Activated T-cell treated with anti-CD3 and anti-CD28 coated beads, Interleukin-2, amount 50 U/mL, for 48 hours (primary cell): Measurements from ENCODE around the gene ZBTB1.

Experiments used
- DNase-seq, 2 experiments: peaks; one replicate each; pipeline ENCODE4 v3.0.0-alpha.2; 2020

ZBTB1 gene, protein sequence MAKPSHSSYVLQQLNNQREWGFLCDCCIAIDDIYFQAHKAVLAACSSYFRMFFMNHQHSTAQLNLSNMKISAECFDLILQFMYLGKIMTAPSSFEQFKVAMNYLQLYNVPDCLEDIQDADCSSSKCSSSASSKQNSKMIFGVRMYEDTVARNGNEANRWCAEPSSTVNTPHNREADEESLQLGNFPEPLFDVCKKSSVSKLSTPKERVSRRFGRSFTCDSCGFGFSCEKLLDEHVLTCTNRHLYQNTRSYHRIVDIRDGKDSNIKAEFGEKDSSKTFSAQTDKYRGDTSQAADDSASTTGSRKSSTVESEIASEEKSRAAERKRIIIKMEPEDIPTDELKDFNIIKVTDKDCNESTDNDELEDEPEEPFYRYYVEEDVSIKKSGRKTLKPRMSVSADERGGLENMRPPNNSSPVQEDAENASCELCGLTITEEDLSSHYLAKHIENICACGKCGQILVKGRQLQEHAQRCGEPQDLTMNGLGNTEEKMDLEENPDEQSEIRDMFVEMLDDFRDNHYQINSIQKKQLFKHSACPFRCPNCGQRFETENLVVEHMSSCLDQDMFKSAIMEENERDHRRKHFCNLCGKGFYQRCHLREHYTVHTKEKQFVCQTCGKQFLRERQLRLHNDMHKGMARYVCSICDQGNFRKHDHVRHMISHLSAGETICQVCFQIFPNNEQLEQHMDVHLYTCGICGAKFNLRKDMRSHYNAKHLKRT

DNA sequence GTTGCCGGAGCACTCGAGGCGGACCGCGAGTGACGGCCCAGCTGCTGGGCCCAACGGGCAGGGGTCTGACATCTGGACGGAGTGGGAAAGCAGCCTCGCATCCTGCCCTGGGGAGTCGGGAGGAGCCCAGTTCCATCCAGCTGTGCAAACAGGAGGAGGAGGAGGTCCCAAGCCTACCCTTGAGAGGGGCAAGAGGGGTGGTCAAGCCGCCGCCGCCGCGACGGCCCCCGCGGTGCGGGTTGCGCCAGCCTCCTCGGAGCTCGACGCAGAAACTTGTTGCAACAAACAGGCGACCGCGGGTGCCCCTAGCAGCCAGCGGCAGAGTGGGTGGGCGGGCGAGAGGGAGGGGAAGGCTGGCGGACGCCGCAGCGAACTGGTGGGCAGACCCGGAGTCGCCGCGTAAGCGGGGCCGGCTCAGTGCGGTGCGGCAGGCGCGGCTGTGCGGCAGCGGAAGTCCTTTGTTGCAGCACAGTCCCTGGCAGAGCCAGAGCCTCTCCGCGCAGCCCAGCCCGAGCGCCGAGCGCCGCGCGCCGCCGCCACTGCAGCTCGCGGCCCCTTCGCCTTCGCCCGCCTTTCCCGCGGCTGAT lies at the start of gene ZBTB1:
Gene ZBTB1, plus strand, starts transcription at position 461 of the 587 bp plus-strand sequence. CDS start 16,735 bp downstream, outside the sequence.
- peak; percentile 89 to 93 for DNase-seq

DNA sequence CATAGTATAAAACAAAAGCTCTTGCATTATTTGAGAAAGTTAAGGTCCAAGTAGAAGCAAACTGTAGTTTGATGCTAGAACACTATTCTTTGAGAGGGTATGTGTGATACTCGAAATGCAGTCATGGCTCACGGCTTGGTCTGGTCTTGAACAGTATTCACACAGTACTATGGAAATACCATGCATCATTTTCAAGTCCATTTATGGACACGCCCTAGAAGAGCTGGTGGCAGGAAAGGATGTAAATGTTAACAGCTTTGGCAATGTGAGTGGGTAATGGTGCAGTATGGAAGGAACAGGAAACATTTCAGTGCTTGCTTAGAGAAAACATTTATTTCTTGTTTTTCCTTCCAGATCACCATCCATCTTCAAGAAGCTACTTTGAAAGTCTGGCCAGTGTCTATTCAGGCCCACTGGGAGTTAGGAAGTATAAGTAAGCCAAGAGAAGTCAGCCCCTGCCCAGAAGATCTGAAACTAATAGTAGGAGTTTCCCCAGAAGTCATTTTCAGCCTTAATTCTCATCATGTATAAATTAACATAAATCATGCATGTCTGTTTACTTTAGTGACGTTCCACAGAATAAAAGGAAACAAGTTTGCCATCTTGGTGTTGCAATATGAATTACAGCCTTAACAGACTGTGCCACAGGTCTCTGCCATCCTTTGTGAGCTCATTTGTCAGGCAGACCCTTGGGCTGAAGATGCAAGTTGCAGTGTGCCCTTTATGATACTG lies 45.0 kb upstream of the ZBTB1 start:
- no peak for DNase-seq

DNA sequence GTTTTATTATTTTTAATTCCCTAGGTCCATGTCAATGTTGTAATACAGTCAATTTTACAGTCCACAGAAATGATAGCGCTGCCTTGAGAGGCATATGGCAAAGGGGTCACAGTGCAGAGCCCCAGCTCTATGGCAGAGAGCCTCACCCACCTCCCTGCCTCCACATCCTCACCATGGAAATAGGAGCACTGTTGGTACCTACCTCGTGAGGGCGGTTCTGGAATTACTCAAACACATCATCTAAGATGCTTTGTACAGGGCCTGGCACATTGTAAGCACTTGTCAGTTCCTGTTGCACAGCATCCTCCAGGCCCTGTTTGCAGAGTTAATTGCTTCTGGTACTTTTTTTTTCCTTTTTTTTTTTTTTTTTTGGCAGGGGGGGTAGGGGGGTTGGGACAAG lies 43.3 kb upstream of the ZBTB1 start:
- DNase-seq, result no peak

GRCh38 chr14:64463195-64463594 lies 41.4 kb upstream of the ZBTB1 start:
- no peak for DNase-seq

GRCh38 chr14:64463873-64464272 lies 40.7 kb upstream of the ZBTB1 start:
- DNase-seq, result no peak

DNA sequence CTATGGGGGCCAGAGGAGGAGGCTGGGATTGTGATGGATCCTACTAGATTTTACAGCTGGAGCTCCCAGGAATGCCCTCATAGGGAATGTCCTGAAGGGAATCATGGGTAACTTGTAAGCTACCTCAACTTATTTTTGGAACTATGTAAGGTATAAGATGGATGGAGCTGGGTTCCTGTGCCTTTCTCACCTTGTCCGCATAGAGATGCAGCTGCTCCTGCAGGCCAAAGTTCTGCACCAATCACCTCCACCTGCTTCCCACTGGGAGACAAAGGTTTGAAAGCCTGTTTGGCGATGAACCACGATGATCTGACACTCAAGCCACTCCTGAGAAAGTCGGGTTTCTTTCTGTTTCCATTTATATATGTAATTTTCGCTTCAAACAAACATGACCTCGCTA lies 39.9 kb upstream of the ZBTB1 start:
- DNase-seq, result no peak

GRCh38 chr14:64465191-64465822 lies 39.3 kb upstream of the ZBTB1 start, which contains the start of gene AKAP5:
AKAP5 (plus strand) TSS chr14:64465499; CDS start chr14:64468395, 2,896 bp downstream.
- DNase-seq, result peak; percentile 56 to 72

DNA sequence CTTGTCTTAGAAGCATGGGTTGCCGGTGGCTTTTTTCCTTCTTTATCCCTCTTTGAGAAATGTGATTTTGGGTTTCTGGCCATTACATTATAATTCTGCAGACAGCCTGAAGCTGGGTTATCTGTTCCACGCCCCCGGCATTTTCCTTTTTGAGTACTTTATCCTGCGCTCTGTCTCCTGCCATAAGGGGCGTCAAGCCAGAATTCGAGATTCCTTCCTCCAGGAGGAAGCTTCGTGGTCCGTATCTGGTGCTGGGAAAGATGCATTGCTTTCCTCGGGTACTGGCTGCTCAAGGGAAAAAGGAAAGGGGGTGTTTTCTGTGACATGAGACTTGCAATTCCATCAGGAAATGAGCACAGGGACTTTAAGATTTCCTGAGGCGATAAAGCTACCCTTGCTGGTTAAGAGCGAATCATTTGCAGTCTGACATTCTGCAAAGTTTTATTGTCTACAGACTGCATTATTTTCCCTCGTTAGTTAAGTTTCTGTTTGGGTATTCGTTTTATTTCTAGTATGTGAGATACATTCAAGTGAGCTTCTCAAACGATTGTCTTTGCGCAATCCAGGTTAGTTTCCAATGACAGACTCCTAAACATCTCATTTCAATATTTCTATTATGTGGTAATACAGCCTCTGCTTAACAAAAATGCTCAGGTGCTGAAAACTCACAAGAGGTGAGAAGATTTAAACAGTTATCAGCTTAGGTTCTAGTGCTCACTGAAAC lies 38.6 kb upstream of the ZBTB1 start:
- no peak for DNase-seq

GRCh38 chr14:64467101-64467500 lies 37.5 kb upstream of the ZBTB1 start:
- no peak for DNase-seq

DNA sequence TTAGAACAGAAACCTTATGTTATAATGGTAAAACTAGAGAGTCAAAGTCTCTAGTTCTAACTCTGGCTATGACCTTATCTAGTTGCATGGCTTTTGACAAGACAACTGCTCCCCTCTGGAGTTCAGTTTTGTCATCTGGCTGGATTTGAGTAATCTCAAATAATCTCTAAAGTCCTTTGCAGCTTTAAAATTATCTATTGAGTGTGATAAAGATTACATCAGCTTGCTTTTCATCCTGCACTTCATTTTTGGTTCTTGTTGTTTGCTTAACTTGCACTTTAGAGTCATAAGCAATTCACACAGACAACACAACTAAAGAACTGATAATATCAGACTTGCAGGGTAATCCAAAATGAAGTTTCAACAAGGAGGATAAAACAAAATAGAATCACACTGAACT lies 37.0 kb upstream of the ZBTB1 start:
- DNase-seq, result no peak

DNA sequence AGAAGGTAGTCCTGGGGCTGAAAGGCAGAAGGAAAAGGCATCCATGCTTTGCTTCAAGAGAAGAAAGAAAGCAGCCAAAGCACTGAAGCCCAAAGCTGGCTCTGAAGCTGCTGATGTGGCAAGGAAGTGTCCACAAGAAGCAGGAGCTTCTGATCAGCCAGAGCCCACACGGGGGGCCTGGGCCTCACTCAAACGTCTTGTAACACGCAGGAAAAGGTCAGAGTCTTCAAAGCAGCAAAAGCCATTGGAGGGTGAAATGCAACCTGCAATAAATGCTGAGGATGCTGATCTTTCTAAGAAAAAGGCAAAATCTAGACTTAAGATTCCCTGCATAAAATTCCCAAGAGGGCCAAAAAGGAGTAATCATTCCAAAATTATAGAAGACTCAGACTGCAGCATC lies 36.1 kb upstream of the ZBTB1 start:
- DNase-seq, result no peak

DNA sequence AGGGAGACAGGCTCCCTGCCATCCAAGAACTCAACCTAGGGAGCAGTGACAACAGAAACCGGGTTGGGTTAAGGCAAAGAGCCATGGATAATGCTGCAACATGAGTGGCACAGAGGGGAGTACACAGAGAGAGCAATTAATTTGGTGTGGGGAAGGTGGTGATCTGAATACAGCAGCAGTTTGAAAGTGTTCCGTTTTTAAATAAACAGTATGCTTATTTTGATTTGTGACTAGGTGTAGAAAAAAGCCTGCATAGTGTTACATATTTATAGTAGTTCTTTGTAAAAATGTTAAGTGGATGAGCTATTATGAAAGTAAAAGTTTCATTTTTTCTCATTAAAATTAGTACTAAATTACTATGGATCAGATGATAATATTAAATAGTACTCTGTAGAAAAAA lies 30.5 kb upstream of the ZBTB1 start:
- no peak for DNase-seq

- DNase-seq, result no peak
Observed at GRCh38 chr14:64474698-64475097, 29.9 kb upstream of the ZBTB1 start.

DNA sequence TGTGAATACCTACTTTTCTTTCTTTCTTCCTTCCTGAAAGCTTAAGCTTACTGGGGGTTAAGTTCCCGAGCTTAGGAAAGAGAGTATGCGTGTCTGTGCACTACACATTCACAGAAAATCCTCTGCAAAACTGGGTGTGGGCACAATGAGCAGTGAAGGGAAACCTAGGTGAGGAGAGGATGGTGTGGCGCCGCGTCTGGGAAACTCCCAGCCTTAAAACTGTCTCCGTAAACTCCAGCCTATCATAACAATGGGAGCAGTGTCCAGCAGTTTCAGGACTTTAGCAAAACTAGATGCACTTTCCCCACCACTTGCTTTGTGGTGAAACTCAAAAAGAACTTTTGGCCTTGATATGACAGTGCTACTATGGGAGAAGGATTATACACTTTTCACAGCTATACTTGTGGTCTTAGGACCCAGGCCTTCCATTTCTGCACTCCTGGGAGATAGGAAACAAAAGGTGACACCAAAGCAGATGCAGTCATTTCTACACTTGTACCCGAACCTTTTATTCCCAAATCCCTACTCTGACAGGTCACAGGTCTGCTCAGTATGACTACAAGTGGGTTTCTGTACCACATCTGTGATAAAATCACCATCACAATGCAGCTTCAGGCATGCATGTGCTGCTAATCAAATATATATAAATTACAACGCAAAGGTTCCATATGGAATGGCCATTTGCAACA lies 28.8 kb upstream of the ZBTB1 start:
- no peak for DNase-seq

DNA sequence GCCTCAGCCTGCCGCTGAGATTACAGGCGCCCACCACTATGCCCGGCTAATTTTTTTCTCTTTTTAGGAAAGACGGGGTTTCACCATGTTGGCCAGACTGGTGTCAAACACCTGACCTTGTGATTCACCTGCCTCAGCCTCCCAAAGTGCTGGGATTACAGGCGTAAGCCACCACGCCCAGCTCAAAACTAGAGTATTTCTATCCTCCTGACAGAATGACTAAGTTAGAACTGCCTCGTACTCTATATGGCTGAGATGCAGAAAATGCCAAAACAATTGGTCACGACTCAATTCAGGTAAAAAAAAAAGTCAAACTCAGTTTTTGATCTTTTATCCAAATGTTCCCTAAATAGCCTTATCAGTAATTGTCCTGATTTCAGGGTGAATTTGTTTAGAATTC lies 28.1 kb upstream of the ZBTB1 start:
- DNase-seq, result no peak

DNA sequence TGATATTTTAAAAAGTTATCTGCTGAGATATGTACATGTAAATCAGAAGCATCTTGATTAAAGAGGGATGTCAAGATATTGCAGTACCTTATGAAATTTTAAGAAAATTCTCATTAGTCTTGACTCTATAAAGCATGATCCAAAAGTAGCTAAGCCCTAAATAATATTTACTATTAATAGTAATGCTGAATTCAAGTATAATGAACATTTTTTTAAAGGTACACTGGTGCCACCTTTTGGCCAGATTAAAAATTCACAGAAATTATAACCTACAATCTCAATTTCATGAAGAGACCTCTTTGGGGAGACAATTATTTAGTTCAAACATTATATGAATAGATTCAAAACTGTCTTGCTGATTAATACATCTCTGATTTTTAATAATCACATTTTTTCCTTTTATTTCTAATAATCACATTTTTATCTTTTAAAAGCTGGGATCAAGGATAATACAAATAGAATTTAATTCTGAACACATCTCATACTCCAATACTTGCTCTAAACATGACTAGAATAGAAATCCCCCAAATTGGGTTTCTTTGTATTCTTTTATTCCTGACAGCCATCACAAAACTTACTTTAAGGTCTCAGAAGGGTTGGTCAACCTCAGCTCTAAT lies 25.8 kb upstream of the ZBTB1 start:
- no peak for DNase-seq

- DNase-seq, result no peak
Observed at GRCh38 chr14:64488590-64489099, 15.9 kb upstream of the ZBTB1 start.

GRCh38 chr14:64491637-64492036 lies 12.9 kb upstream of the ZBTB1 start:
- DNase-seq, result no peak

DNA sequence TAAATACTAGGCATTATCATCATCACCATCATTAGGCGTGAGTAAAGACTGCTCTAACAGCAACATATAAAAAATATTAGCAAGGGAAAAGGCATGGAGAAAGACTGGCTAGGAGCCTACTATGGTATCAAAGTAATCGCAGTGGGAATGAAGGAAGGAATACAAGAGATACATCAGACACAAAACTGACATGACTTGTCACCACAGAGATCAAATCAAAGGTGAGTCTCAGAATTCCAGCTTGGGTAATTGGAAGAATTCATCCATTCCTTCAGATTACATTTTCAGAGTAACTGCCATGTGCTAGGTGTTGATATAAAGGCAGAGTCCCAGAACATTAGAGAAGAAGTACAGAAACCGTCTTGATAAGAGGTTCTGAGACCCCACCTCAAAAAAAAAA lies 11.1 kb upstream of the ZBTB1 start:
- no peak for DNase-seq

DNA sequence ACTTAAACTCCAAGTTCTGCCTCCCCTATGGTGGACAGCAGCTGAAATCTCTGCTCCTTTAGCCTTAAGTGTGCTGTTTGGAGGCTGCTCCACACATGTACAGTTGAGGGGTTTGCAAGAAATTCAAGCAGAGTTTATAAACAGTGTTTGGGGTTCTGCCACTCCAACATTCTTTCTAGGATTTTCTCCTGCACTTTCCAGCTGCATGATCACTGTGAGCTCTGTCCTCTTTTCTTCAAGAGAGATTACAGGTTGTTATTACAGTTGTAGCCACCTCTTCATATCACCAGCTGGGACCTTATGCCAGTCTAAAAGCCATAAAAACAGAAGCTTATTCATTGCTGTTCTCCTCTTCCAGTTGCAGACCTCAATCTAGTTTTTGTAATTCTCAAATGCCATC lies 9.3 kb upstream of the ZBTB1 start:
- no peak for DNase-seq

DNA sequence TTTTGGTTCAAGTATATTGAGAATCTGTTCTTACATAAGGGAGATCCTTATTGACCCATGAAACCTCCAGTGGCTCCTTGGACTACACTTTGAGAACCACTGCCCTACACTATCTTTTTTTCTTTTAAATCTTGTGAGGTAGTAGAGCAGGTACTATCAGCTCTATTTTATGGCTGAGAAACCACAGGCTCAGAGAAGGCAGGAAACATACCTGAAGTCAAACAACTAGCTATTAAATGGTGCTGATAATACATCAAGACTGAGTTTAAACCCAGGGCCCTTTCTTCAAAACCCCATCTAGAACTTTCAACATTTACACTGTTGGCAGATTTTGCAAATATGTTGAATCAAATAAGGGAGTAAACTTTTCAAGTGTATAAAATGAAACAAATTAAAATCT lies 7.8 kb upstream of the ZBTB1 start:
- DNase-seq, result no peak
